Brain microvascular endothelial cell (primary cell): ENCODE measurements around the gene BNC1.

Source experiments
- DNase-seq: peaks from one replicate; pipeline ENCODE4 v3.0.0-alpha.2; 2020
- H3K27ac ChIP-seq: fragments of 250-450 bp; sonication (Bioruptor Pico); 2 replicates; pipeline ENCODE4 v1.5.1; 2020; ENCODE audit warnings: mild to moderate bottlenecking, moderate library complexity
- H3K27me3 ChIP-seq: fragments of 250-450 bp; sonication (Bioruptor Pico); replicated peaks from 2 replicates; pipeline ENCODE4 v1.5.1; 2020; ENCODE audit warnings: mild to moderate bottlenecking
- H3K36me3 ChIP-seq: fragments of 250-450 bp; sonication (Bioruptor Pico); replicated peaks from 2 replicates; pipeline ENCODE4 v1.5.1; 2020; ENCODE audit warnings: mild to moderate bottlenecking
- H3K4me3 ChIP-seq: 2 replicates; pipeline ENCODE4 v1.5.1; 2011; ENCODE audit warnings: low read depth, mild to moderate bottlenecking, control low read depth, low read length, moderate library complexity
- in situ Hi-C: cut with HindIII; loops from 2 replicates; pipeline ENCODE4 v1.10.0; 2017; ENCODE audit warnings: low sequenced_read_pairs, low pct_ligation_motif_present
- TF ChIP-seq, protein P1 (sequence below): IDR thresholded peaks from 2 replicates; pipeline ENCODE4 v1.5.1; 2011; ENCODE audit warnings: low read depth, mild to moderate bottlenecking, moderate library complexity, low read length, control low read depth, inconsistent platforms; ENCODE audit errors: missing control alignments

The BNC1 gene

DNA sequence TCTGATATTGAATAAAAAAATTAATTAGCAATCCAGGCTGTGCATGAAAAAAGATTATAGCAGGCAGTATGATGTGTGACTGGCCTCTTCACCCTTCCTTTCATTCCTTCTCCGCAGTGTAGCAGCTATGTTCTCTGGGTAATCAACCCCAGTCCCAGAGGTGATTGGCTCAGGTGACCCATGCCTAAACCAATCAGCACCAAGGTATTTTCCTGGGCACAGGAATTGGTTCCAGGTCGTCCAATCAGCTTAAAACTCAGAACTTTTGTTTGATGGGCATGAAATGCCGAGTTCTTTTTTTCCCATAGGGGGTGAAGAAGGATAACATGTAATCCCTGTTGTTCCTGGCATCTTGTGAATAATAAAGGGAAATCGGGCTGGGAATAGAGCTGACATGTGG, 5.8 kb upstream of the BNC1 start:
- H3K27me3 ChIP-seq: no peaks in the 10 kb centered on the region
- no peaks in the 10 kb centered on the region for H3K36me3 ChIP-seq
- H3K27ac ChIP-seq: no peak overlapping the region
- no peak for DNase-seq
- H3K4me3 ChIP-seq: no peak overlapping the region
- TF ChIP-seq, protein P1, sequence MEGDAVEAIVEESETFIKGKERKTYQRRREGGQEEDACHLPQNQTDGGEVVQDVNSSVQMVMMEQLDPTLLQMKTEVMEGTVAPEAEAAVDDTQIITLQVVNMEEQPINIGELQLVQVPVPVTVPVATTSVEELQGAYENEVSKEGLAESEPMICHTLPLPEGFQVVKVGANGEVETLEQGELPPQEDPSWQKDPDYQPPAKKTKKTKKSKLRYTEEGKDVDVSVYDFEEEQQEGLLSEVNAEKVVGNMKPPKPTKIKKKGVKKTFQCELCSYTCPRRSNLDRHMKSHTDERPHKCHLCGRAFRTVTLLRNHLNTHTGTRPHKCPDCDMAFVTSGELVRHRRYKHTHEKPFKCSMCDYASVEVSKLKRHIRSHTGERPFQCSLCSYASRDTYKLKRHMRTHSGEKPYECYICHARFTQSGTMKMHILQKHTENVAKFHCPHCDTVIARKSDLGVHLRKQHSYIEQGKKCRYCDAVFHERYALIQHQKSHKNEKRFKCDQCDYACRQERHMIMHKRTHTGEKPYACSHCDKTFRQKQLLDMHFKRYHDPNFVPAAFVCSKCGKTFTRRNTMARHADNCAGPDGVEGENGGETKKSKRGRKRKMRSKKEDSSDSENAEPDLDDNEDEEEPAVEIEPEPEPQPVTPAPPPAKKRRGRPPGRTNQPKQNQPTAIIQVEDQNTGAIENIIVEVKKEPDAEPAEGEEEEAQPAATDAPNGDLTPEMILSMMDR: no peak
- in situ Hi-C loops: no loop called here

DNA sequence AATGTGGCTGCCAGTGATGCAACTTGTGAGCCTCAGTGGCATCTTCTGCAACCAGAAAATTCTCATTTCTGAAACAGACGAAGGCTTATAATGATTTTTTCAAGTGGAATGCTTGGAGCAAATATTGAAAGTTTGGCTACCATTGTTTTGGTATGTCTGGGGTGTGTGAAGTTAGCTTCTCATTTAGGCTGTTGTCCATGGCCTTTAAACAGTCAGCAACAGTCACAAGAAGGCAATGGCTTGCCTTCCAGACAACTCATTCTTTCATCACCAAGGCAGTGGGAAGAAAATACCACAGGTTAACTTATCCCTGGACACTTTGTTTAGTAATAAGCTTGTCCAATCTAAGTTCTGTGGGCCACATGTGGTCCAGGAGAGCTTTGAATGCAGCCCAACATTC, 4.7 kb upstream of the BNC1 start:
- no peak overlapping the region for H3K4me3 ChIP-seq
- no peaks in the 10 kb centered on the region for H3K36me3 ChIP-seq
- H3K27me3 ChIP-seq: no peaks in the 10 kb centered on the region
- TF ChIP-seq, protein P1: no peak
- in situ Hi-C loops: no loop called here
- H3K27ac ChIP-seq: no peak overlapping the region
- DNase-seq: no peak

DNA sequence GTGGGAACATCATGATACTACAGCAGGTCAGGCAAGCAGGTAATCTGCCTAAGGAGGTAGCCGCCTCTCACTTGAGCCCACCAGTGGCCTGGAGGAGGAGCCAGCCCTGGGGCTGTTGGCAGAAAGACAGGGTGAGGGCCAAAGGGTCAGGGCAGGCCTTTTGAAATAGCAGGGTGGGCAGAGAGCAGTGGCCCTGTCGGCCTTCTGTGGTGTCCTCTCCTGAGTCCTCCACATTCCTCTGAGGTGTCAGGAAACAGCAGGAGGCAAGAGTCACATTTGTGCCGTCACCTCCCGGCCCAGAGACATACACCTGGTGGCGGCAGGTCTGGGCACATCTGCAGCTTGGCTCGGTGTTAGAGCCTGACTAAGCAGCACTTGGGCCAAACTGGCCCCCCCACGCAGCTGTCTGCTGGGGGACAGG, 3.9 kb upstream of the BNC1 start:
- Histone ChIP-seq H3K4me3 (no peak overlapping the region), H3K36me3 (no peaks in the 10 kb centered on the region), H3K27me3 (no peaks in the 10 kb centered on the region), H3K27ac (peak overlapping the region; percentile 75)
- in situ Hi-C loops: no loop called here
- TF ChIP-seq, protein P1: no peak
- no peak for DNase-seq

DNA sequence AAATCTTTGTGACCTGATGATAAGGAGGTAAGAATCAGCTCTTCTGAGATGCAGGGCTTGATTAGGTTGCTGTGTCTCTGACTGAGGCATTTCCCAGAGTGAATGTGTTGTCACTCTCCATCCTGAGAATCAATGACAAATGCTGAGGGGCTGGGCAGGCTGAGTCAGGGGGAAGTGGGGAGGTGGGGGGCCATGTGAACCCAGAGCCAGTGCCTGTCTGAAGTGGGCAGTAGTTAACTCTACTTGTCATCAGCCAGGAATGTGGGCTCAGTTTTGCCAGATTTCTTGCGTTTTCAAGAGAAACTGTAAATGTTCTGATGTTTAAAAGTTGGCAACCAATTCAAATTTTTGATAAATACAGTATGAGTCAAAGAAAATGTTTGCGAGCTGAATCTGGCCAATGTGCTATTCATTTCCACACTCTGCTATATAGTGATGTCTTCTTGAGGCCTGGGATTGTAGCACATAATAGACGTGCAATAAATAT, 3.1 kb upstream of the BNC1 start:
- Histone ChIP-seq H3K36me3 (no peaks in the 10 kb centered on the region), H3K27ac (peak overlapping the region; percentile 75), H3K4me3 (no peak overlapping the region), H3K27me3 (no peaks in the 10 kb centered on the region)
- DNase-seq: peak; percentile 94
- TF ChIP-seq, protein P1: no peak
- in situ Hi-C loops: no loop called here

DNA sequence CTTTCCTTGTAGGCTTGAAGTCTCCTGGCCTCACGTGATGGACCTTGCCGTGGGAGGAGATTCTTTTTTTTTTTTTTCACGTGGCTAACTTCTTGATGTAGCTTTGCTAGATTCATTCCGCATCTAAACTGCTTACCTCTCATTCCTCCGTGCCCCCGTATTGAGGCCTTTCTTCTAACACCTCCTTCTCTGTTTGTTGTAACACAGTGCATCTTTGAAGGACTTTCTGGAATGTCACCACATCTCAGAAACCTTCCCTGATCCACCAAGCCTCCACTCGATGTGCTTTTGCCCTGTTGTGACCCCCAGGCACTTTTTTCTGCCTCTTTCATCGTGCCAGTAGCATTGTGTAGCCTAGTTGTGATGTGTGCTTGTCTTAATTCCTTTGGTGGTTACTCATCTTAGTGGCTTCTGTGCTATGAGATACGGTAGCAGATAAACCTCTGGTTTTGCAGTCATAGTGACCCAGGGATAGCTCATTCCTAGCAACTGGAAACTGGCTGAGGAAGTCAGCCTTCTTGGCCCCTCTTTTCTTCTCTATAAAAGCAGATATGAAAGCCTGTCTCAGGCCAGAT, 1.6 kb upstream of the BNC1 start:
- H3K27ac ChIP-seq: peak overlapping the region; percentile 75
- no peak overlapping the region for H3K4me3 ChIP-seq
- in situ Hi-C loops: no loop called here
- H3K27me3 ChIP-seq: no peaks in the 10 kb centered on the region
- TF ChIP-seq, protein P1: no peak
- DNase-seq: peak; percentile 87
- no peaks in the 10 kb centered on the region for H3K36me3 ChIP-seq

DNA sequence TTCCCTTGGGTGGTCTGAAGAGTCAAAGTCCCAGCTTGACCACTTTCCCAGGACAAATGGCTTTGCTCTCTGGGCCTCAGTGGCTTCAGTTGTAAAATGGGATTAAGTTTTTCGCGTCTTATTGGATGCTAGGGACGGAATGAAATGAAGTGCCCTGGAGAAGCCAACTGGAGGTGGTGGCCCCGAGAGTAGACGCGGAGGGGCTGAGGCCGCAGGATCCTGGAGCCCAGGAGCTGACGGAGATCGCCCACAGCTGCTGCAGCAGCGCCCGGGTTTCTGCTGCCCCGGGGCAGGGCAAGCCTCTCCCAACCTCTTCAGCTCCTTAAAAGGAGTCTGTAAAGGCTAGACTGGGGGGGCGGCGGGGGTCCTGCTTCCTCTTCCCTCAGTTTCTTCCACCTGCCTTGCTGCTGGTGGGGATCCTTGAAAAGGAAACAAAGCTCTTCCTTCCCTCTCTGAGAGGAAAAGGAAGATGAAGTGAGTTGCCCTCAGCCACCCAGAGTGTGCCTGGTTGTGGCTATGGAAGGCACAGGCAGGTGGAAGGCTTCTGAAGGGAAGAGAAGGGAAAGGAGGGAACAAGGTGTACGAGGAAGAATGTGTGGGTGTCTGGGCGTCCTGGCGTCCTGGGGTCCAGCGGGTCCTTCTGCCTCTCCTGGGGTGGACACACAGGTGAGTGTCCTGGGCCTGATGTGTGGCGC, 967 bp upstream of the BNC1 start:
- in situ Hi-C loops: no loop called here
- Histone ChIP-seq H3K4me3 (peak overlapping the region; percentile 42), H3K27me3 (no peaks in the 10 kb centered on the region), H3K36me3 (no peaks in the 10 kb centered on the region), H3K27ac (peak overlapping the region; percentile 75)
- TF ChIP-seq, protein P1: no peak
- DNase-seq: no peak
